ENCODE data around the gene IRS1.

GRCh38 chr2:226791487-226792081 is 8.0 kb downstream of the IRS1 start:
- no peak for TF ChIP-seq CTCF (IDR thresholded peaks at IDR 0.05; ENCODE audit: insufficient read depth, low read length, poor library complexity, severe bottlenecking)
- TF ChIP-seq EZH2phosphoT487 (conservative IDR thresholded peaks at IDR 0.05; ENCODE audit: low read length): no peak

All from SU-DHL-6 (cell line).